GM12878 (cell line): Measurements from ENCODE around the gene NHS. TPM values are rescaled to one million over a fixed set of nuclear protein-coding genes. Genes with fewer than 3 reads are reported as not detected.

Experiments
- ATAC-seq: fragments of 200-7000 bp; cut with Tn5 transposase; 3 replicates; pipeline ENCODE4 v1.9.1; 2020; ENCODE audit warnings: mild to moderate bottlenecking, moderate library complexity
- BruUV-seq: library from RNA; stranded (reverse); fragments of 400-500 nt; replicated peaks from 2 replicates; lab custom pipeline; 2021; lab: Mats Ljungman, UMichigan
- CTCF ChIA-PET: fragments of 300-600 bp; sonication (Branson Sonifier 250); formaldehyde crosslinking; extraction: SDS; loops from one replicate; lab custom pipeline; 2021; ENCODE audit warnings: inconsistent platforms; lab: Yijun Ruan, JAX
- POLR2A ChIA-PET: fragments of 350-600 bp; formaldehyde crosslinking; extraction: SDS; loops from one replicate; lab custom pipeline; 2021; ENCODE audit warnings: inconsistent platforms; lab: Charles Lee
- RAD21 ChIA-PET: fragments of 300-600 bp; sonication (Branson Sonifier 250); formaldehyde crosslinking; loops from one replicate; lab custom pipeline; 2023; ENCODE audit warnings: antibody characterized with exemption; ENCODE audit not compliant: unreplicated experiment; lab: Charles Lee
- SMC1A ChIA-PET: fragments of 300-600 bp; sonication (Branson Sonifier 250); formaldehyde crosslinking; loops from one replicate; lab custom pipeline; 2023; ENCODE audit not compliant: unreplicated experiment, uncharacterized antibody; lab: Charles Lee
- DNase-seq: peaks from one replicate; pipeline ENCODE4 v3.0.0-alpha.2; 2011; ENCODE audit warnings: low read depth, low spot score
- FAIRE-seq: peaks from 3 replicates; lab custom pipeline; 2011; peaks lifted over from hg19 to GRCh38; lab: Jason Lieb, UNC
- H2AFZ ChIP-seq: 2 replicates; pipeline ENCODE4 v1.6.0; 2011; ENCODE audit warnings: low read depth, low read length, control low read depth; ENCODE audit not compliant: control insufficient read depth
- H3K27ac ChIP-seq: 2 replicates; pipeline ENCODE4 v1.5.1; 2011; ENCODE audit warnings: control low read depth; ENCODE audit not compliant: control insufficient read depth, insufficient read depth
- H3K27me3 ChIP-seq, 2 experiments: replicated peaks in 1 of 2; 2 replicates each; pipeline versions ENCODE4 v1.6.0 to v1.6.1; 2011; ENCODE audit warnings: low read length in 1 of 2; ENCODE audit not compliant: control insufficient read depth in 2 of 2, insufficient read depth in 2 of 2
- H3K36me3 ChIP-seq, 2 experiments: 2 replicates each; pipeline ENCODE4 v1.5.1; 2011; ENCODE audit warnings: low read length in 1 of 2; ENCODE audit not compliant: control insufficient read depth in 2 of 2, insufficient read depth in 2 of 2
- H3K4me1 ChIP-seq: 2 replicates; pipeline ENCODE4 v1.6.1; 2011; ENCODE audit warnings: mild to moderate bottlenecking, low read length, moderate library complexity, mixed read lengths; ENCODE audit not compliant: control insufficient read depth, insufficient read depth
- H3K4me2 ChIP-seq: 2 replicates; pipeline ENCODE4 v1.6.0; 2011; ENCODE audit warnings: control low read depth; ENCODE audit not compliant: control insufficient read depth, insufficient read depth
- H3K4me3 ChIP-seq: fragments of 200-600 bp; sonication (generic); 2 replicates; pipeline ENCODE4 v1.5.1; 2016
- H3K79me2 ChIP-seq: 2 replicates; pipeline ENCODE4 v1.6.0; 2011; ENCODE audit warnings: low read length; ENCODE audit not compliant: control insufficient read depth, insufficient read depth
- H3K9ac ChIP-seq: 2 replicates; pipeline ENCODE4 v1.8.0; 2011; ENCODE audit warnings: low read length, control low read depth, mixed read lengths; ENCODE audit not compliant: control insufficient read depth, insufficient read depth
- H3K9me3 ChIP-seq: replicated peaks from 3 replicates; pipeline ENCODE4 v1.5.1; 2011; ENCODE audit warnings: mild to moderate bottlenecking, low read length; ENCODE audit not compliant: control insufficient read depth, insufficient read depth
- H4K20me1 ChIP-seq: 2 replicates; pipeline ENCODE4 v1.6.0; 2011; ENCODE audit not compliant: control insufficient read depth, insufficient read depth
- ATF7 ChIP-seq: fragments of 450-650 bp; IDR thresholded peaks from 2 replicates; pipeline ENCODE4 v1.6.1; 2016; ENCODE audit warnings: low read depth, mild to moderate bottlenecking
- CREM ChIP-seq: IDR thresholded peaks from 2 replicates; pipeline ENCODE4 v1.6.1; 2014; ENCODE audit warnings: antibody characterized with exemption, low read depth
- FOXK2 ChIP-seq: fragments of 450-650 bp; IDR thresholded peaks from 2 replicates; pipeline ENCODE4 v1.6.1; 2017; ENCODE audit warnings: mild to moderate bottlenecking, moderate library complexity
- JUND ChIP-seq: IDR thresholded peaks from 2 replicates; pipeline ENCODE4 v1.6.1; 2012; ENCODE audit warnings: low read depth, mild to moderate bottlenecking, low read length, improper control_type of control experiment, moderate library complexity
- MTA3 ChIP-seq: IDR thresholded peaks from 2 replicates; pipeline ENCODE4 v1.6.1; 2012; ENCODE audit warnings: low read length, inconsistent platforms, borderline replicate concordance
- NFXL1 ChIP-seq: fragments of 450-650 bp; IDR thresholded peaks from 2 replicates; pipeline ENCODE4 v1.6.1; 2017; ENCODE audit warnings: antibody characterized with exemption, mild to moderate bottlenecking, borderline replicate concordance
- POLR2A ChIP-seq: IDR thresholded peaks from 2 replicates; pipeline ENCODE4 v1.6.1; 2011; ENCODE audit warnings: low read depth, mild to moderate bottlenecking, low read length
- POU2F2 ChIP-seq: IDR thresholded peaks from 3 replicates; pipeline ENCODE4 v1.6.1; 2011; ENCODE audit warnings: low read depth, mild to moderate bottlenecking, low read length, borderline replicate concordance
- TBL1XR1 ChIP-seq: IDR thresholded peaks from 2 replicates; pipeline ENCODE4 v1.6.1; 2012; ENCODE audit warnings: low read depth, low read length, improper control_type of control experiment
- TCF7 ChIP-seq: IDR thresholded peaks from 2 replicates; pipeline ENCODE4 v1.6.1; 2014; ENCODE audit warnings: antibody characterized with exemption, borderline replicate concordance
- ZNF217 ChIP-seq: fragments of 450-650 bp; IDR thresholded peaks from 2 replicates; pipeline ENCODE4 v1.6.1; 2017; ENCODE audit warnings: antibody characterized with exemption, mild to moderate bottlenecking
- ZNF274 ChIP-seq: IDR thresholded peaks from one replicate; pipeline ENCODE4 v1.8.0; 2011; ENCODE audit not compliant: insufficient read length, insufficient read depth
- WGBS: methylation state at CpG from one replicate; pipeline ENCODE4 v1.1.6; 2016; ENCODE audit warnings: low lambda C conversion rate; ENCODE audit not compliant: insufficient replicate concordance, insufficient coverage; ENCODE audit errors: missing lambda C conversion rate; 5-methylcytosine and 5-hydroxymethylcytosine counted together
- in situ Hi-C: fragments of 300-500 bp; cut with MboI; formaldehyde crosslinking; loops from 9 replicates; pipeline ENCODE4 v1.14.3; 2018; ENCODE audit warnings: mixed read lengths
- intact Hi-C: fragments of 100-400 bp; cut with micrococcal nuclease; formaldehyde crosslinking; loops from one replicate; pipeline ENCODE4 v1.14.2; 2022; ENCODE audit not compliant: unreplicated experiment
- polyA plus RNA-seq, 11 experiments: library from polyadenylated mRNA; depleted of rRNA in 4 of 11; unstranded in 6 of 11; stranded (reverse) in 5 of 11; fragments of >200 nt; fragmentation: Nextera tagmentation in 4 of 11; fragmentation: Illumina TruSeq in 1 of 11; extraction: Ambion mirVana in 4 of 11; extraction: Trizol in 1 of 11; gene quantifications; 1 replicate in 1 of 11; 2 replicates in 10 of 11; pipeline versions ENCODE4 v1.2.1 to v1.2.3, GENCODE V29; 2011 to 2016; ENCODE audit warnings: inconsistent platforms in 2 of 11, missing spikeins in 2 of 11, low read depth in 1 of 11
- total RNA-seq, 4 experiments: library from RNA; depleted of rRNA in 3 of 4; stranded (reverse); fragments of >200 nt in 3 of 4; fragmentation: Illumina TruSeq in 1 of 4; extraction: Trizol in 1 of 4; gene quantifications; 2 replicates each; pipeline versions ENCODE4 v1.2.1 to v1.2.3, GENCODE V29; 2013 to 2021
- TF ChIP-seq, protein P1 (sequence below): fragments of 450-650 bp; IDR thresholded peaks from 2 replicates; pipeline ENCODE4 v1.6.1; 2017; ENCODE audit warnings: antibody characterized with exemption, mild to moderate bottlenecking, moderate library complexity
- TF ChIP-seq, protein P2 (sequence below): fragments of 450-650 bp; IDR thresholded peaks from 2 replicates; pipeline ENCODE4 v1.6.1; 2017; ENCODE audit warnings: mild to moderate bottlenecking, moderate library complexity
- TF ChIP-seq, protein P3 (sequence below): fragments of 450-650 bp; IDR thresholded peaks from 2 replicates; pipeline ENCODE4 v1.6.1; 2016; ENCODE audit warnings: mild to moderate bottlenecking
- TF ChIP-seq, protein P4 (sequence below): IDR thresholded peaks from 2 replicates; pipeline ENCODE4 v1.6.1; 2011; ENCODE audit warnings: mild to moderate bottlenecking, low read depth, low read length, moderate library complexity; ENCODE audit not compliant: insufficient replicate concordance

NHS gene
- total and polyA plus RNA-seq, 10 of the 15 experiments (the other 5 are each of a cell fraction or from before 2014, with no cell fraction given): under 0.01 to 0.07 (median 0.03) TPM; not detected in 7

DNA sequence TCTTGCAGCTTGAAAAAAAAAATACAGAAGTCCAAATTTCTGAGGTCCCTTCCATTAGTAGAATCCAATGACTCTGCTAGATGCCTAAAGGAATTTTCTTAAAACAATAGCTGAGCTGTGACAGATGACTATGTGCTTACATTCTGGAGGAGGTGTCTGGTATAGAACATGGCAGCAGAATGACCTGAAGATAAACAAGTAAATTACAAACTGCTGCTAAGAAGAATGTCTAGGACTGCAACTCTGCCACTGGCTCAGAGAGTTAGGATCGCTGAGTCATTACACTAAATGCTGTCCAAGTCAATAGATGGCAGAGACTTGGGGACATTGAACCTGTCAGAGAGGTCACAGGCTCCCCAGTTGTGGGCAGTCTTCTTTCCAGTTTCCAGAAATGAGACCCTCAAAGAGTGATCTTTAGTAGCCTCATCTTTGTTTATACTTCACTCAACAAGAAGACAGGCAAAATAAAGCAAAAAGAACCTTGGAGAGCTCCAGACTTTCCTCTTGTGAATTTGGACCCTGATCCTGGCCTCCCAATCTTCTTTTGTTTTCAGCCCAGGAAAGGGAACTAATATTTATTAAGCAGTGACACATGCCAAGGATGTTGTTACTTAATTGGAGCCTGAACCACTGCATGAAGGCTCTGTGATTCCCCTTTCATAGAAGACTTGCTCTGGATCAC lies 305.9 kb downstream of the NHS start:
- no peaks in the 10 kb centered on the region for H4K20me1 ChIP-seq
- RAD21 ChIA-PET: no interaction called here
- no peaks in the 10 kb centered on the region; the same call in 2 of the 3 replicates for H3K9me3 ChIP-seq
- POLR2A ChIA-PET: no interaction called here
- intact Hi-C loops: no loop called here
- H2AFZ ChIP-seq: no peak overlapping the region
- H3K4me2 ChIP-seq: no peak overlapping the region
- no peaks in the 10 kb centered on the region for H3K27me3 ChIP-seq
- SMC1A ChIA-PET: no interaction called here
- BruUV-seq: no TSS peak
- ATAC-seq: no peak
- no peaks in the 10 kb centered on the region for H3K79me2 ChIP-seq
- no peak for DNase-seq
- H3K9ac ChIP-seq: no peak overlapping the region
- 42% methylated on average over 1 of the region's 1 CpG for WGBS
- no peak for FAIRE-seq
- no peak overlapping the region for H3K27ac ChIP-seq
- no peaks in the 10 kb centered on the region for H3K36me3 ChIP-seq
- no peak overlapping the region for H3K4me3 ChIP-seq
- CTCF ChIA-PET: interaction anchor here (0.6 kb wide), 1 partner anchor 578 kb away, joined by 3 read pairs; no protein-coding TSS in a partner anchor
- H3K4me1 ChIP-seq: no peaks in the 10 kb centered on the region
- in situ Hi-C loops: loop anchor here (10.0 to 25.0 kb wide), 2 partner anchors 444 to 856 kb away; no protein-coding TSS in a partner anchor
- TF ChIP-seq JUND: no peak
- TF ChIP-seq, protein P1, sequence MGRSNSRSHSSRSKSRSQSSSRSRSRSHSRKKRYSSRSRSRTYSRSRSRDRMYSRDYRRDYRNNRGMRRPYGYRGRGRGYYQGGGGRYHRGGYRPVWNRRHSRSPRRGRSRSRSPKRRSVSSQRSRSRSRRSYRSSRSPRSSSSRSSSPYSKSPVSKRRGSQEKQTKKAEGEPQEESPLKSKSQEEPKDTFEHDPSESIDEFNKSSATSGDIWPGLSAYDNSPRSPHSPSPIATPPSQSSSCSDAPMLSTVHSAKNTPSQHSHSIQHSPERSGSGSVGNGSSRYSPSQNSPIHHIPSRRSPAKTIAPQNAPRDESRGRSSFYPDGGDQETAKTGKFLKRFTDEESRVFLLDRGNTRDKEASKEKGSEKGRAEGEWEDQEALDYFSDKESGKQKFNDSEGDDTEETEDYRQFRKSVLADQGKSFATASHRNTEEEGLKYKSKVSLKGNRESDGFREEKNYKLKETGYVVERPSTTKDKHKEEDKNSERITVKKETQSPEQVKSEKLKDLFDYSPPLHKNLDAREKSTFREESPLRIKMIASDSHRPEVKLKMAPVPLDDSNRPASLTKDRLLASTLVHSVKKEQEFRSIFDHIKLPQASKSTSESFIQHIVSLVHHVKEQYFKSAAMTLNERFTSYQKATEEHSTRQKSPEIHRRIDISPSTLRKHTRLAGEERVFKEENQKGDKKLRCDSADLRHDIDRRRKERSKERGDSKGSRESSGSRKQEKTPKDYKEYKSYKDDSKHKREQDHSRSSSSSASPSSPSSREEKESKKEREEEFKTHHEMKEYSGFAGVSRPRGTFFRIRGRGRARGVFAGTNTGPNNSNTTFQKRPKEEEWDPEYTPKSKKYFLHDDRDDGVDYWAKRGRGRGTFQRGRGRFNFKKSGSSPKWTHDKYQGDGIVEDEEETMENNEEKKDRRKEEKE: no peak
- no peak for TF ChIP-seq CREM
- TF ChIP-seq, protein P2, sequence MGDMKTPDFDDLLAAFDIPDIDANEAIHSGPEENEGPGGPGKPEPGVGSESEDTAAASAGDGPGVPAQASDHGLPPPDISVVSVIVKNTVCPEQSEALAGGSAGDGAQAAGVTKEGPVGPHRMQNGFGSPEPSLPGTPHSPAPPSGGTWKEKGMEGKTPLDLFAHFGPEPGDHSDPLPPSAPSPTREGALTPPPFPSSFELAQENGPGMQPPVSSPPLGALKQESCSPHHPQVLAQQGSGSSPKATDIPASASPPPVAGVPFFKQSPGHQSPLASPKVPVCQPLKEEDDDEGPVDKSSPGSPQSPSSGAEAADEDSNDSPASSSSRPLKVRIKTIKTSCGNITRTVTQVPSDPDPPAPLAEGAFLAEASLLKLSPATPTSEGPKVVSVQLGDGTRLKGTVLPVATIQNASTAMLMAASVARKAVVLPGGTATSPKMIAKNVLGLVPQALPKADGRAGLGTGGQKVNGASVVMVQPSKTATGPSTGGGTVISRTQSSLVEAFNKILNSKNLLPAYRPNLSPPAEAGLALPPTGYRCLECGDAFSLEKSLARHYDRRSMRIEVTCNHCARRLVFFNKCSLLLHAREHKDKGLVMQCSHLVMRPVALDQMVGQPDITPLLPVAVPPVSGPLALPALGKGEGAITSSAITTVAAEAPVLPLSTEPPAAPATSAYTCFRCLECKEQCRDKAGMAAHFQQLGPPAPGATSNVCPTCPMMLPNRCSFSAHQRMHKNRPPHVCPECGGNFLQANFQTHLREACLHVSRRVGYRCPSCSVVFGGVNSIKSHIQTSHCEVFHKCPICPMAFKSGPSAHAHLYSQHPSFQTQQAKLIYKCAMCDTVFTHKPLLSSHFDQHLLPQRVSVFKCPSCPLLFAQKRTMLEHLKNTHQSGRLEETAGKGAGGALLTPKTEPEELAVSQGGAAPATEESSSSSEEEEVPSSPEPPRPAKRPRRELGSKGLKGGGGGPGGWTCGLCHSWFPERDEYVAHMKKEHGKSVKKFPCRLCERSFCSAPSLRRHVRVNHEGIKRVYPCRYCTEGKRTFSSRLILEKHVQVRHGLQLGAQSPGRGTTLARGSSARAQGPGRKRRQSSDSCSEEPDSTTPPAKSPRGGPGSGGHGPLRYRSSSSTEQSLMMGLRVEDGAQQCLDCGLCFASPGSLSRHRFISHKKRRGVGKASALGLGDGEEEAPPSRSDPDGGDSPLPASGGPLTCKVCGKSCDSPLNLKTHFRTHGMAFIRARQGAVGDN: no peak
- TF ChIP-seq MTA3: no peak
- TF ChIP-seq FOXK2: no peak
- no peak for TF ChIP-seq POU2F2
- no peak for TF ChIP-seq ZNF274
- no peak for TF ChIP-seq TBL1XR1
- no peak for TF ChIP-seq POLR2A
- TF ChIP-seq, protein P3, sequence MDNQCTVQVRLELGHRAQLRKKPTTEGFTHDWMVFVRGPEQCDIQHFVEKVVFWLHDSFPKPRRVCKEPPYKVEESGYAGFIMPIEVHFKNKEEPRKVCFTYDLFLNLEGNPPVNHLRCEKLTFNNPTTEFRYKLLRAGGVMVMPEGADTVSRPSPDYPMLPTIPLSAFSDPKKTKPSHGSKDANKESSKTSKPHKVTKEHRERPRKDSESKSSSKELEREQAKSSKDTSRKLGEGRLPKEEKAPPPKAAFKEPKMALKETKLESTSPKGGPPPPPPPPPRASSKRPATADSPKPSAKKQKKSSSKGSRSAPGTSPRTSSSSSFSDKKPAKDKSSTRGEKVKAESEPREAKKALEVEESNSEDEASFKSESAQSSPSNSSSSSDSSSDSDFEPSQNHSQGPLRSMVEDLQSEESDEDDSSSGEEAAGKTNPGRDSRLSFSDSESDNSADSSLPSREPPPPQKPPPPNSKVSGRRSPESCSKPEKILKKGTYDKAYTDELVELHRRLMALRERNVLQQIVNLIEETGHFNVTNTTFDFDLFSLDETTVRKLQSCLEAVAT: no peak
- no peak for TF ChIP-seq ATF7
- TF ChIP-seq ZNF217: no peak
- TF ChIP-seq, protein P4, sequence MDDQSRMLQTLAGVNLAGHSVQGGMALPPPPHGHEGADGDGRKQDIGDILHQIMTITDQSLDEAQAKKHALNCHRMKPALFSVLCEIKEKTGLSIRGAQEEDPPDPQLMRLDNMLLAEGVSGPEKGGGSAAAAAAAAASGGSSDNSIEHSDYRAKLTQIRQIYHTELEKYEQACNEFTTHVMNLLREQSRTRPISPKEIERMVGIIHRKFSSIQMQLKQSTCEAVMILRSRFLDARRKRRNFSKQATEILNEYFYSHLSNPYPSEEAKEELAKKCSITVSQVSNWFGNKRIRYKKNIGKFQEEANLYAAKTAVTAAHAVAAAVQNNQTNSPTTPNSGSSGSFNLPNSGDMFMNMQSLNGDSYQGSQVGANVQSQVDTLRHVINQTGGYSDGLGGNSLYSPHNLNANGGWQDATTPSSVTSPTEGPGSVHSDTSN: no peak
- no peak for TF ChIP-seq NFXL1
- TF ChIP-seq TCF7: no peak
